Measurements from ENCODE around the gene TMBIM1.

- TF ChIP-seq, protein P1, sequence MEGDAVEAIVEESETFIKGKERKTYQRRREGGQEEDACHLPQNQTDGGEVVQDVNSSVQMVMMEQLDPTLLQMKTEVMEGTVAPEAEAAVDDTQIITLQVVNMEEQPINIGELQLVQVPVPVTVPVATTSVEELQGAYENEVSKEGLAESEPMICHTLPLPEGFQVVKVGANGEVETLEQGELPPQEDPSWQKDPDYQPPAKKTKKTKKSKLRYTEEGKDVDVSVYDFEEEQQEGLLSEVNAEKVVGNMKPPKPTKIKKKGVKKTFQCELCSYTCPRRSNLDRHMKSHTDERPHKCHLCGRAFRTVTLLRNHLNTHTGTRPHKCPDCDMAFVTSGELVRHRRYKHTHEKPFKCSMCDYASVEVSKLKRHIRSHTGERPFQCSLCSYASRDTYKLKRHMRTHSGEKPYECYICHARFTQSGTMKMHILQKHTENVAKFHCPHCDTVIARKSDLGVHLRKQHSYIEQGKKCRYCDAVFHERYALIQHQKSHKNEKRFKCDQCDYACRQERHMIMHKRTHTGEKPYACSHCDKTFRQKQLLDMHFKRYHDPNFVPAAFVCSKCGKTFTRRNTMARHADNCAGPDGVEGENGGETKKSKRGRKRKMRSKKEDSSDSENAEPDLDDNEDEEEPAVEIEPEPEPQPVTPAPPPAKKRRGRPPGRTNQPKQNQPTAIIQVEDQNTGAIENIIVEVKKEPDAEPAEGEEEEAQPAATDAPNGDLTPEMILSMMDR (IDR thresholded peaks at IDR 0.05), result no peak
- TF ChIP-seq POLR2A (IDR thresholded peaks at IDR 0.05), result no peak
Measured at GRCh38 chr2:218261423-218262236, 30.7 kb downstream of the TMBIM1 start.
